Natural killer cell (primary cell): Measurements from ENCODE around the gene KLHL25. TPM values are rescaled to one million over a fixed set of nuclear protein-coding genes. Genes with fewer than 3 reads are reported as not detected.

Experiments
- ATAC-seq, 3 donors: fragments of 150-1000 bp in 2 of 3; fragments of 200-7000 bp in 1 of 3; cut with Tn5 transposase; 1 replicate in 1 of 3; 2 replicates in 2 of 3; pipeline ENCODE4 v1.10.0; 2021; ENCODE audit warnings: mild to moderate bottlenecking in 2 of 3, moderate library complexity in 2 of 3
- DNase-seq, 2 donors: peaks; one replicate each; pipeline versions ENCODE4 v3.0.0 to v3.0.0-alpha.2; 2013 to 2021; ENCODE audit warnings: mixed read lengths in 1 of 2
- H3K27ac ChIP-seq: one replicate; pipeline ENCODE4 v1.5.1; 2013; ENCODE audit warnings: mild to moderate bottlenecking, low read length
- H3K27me3 ChIP-seq: one replicate; pipeline ENCODE4 v1.6.1; 2013; ENCODE audit warnings: low read length; ENCODE audit not compliant: control insufficient read depth, insufficient read depth
- H3K36me3 ChIP-seq: one replicate; pipeline ENCODE4 v1.6.1; 2013; ENCODE audit warnings: low read length; ENCODE audit not compliant: control insufficient read depth, insufficient read depth
- H3K4me1 ChIP-seq: one replicate; pipeline ENCODE4 v1.6.1; 2013; ENCODE audit warnings: low read length; ENCODE audit not compliant: control insufficient read depth, insufficient read depth
- H3K4me3 ChIP-seq: one replicate; pipeline ENCODE4 v1.5.1; 2013; ENCODE audit warnings: low read length
- H3K9me3 ChIP-seq: one replicate; pipeline ENCODE4 v1.6.1; 2013; ENCODE audit warnings: low read length; ENCODE audit not compliant: control insufficient read depth, insufficient read depth
- H3K27ac Mint-ChIP-seq, 2 donors: one replicate each; pipeline ENCODE4 v1.8.0; 2022; ENCODE audit warnings: mild to moderate bottlenecking in 2 of 2, mixed read lengths in 2 of 2, moderate library complexity in 1 of 2
- H3K27me3 Mint-ChIP-seq, 2 donors: one replicate each; pipeline ENCODE4 v1.8.0; 2022; ENCODE audit warnings: low read depth in 2 of 2, mixed read lengths in 2 of 2
- H3K36me3 Mint-ChIP-seq: one replicate; pipeline ENCODE4 v1.8.0; 2022; ENCODE audit warnings: mixed read lengths
- H3K4me1 Mint-ChIP-seq, 2 donors: one replicate each; pipeline ENCODE4 v1.8.0; 2022; ENCODE audit warnings: mixed read lengths in 2 of 2
- H3K4me3 Mint-ChIP-seq: one replicate; pipeline ENCODE4 v1.8.0; 2022; ENCODE audit warnings: mild to moderate bottlenecking, moderate library complexity, mixed read lengths
- H3K9me3 Mint-ChIP-seq, 2 donors: one replicate each; pipeline ENCODE4 v1.8.0; 2022; ENCODE audit warnings: mixed read lengths in 2 of 2
- WGBS: methylation state at CpG from one replicate; pipeline ENCODE4 v1.1.7; 2013; ENCODE audit warnings: missing lambda C conversion rate; ENCODE audit not compliant: insufficient coverage; 5-methylcytosine and 5-hydroxymethylcytosine counted together
- intact Hi-C: fragments of 100-400 bp; cut with micrococcal nuclease; formaldehyde crosslinking; loops from one replicate; pipeline ENCODE4 v1.14.2; 2022
- total RNA-seq, 4 donors: library from RNA; stranded (reverse); fragments of 120-200 nt in 1 of 4; gene quantifications; one replicate each; pipeline versions ENCODE4 v1.2.3 to v1.2.4, GENCODE V29; 2013 to 2022
- TF ChIP-seq, protein P1 (sequence below): fragments of 200-600 bp; IDR thresholded peaks from one replicate; pipeline ENCODE4 v1.8.0; 2022; ENCODE audit warnings: antibody characterized with exemption

KLHL25 gene
- total RNA-seq, 3 donors from 2014 or later (not counting 1 experiment from before 2014, with no cell fraction given): 6.5 to 16.2 (median 10.4) TPM

DNA sequence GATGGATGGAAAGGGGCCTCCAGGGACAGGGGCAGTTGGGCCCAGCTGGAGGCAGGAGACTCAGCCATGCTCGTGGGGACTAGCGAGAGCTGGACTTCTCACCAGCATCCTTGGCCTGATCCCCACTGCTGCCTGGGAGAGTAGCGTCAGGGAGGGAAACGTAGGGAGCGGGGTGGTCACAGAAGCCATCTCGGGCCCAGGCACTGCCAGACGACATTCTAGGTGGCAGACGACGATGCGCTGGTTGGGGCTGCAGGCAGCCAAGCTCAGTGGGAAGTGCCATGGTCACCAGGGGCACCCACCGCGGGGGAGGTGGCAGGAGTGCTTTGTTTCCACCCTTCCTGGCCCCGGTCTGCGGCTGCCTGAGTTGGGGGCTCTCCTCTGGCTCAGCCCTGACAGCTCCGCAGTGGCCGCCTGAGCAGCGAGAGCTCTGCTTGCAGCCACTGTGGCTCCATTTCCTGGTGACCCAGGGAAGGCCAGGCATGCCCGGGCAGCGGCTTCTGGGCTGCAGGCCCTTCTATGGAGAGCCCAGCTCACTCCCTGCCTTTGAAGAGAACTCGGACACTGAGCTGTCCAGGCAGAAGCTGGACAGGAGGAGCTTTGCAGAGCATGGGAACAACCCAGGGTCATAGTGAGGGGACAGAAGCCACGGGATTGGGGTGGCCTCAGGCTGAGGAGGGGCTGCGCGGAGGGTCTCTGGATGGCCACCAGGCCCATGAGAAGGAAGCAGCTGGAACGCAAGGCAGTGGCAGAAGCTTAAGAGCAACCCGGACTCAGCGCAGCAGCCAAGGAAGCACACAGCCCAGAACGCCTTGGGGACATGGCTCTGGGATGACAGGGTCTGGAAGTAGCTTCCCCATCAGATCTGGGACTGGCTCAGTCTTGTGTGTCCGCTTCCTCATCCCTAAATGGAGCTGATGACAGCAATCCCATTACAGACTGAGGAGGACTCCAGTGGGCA is 30.8 kb downstream of the KLHL25 start:
- Mint-ChIP-seq H3K36me3 (no peaks in the 10 kb centered on the region), H3K9me3 (no peaks in the 10 kb centered on the region), H3K4me3 (no peak overlapping the region), H3K4me1 (peaks cover 0 to 24% of the 10 kb centered on the region in 2 donors), H3K27ac (no peak overlapping the region), H3K27me3 (no peaks in the 10 kb centered on the region)
- intact Hi-C loops: no loop called here
- WGBS: 93% methylated on average over 28 of the region's 28 CpGs
- no peak overlapping the region for H3K4me3 ChIP-seq
- no peaks in the 10 kb centered on the region for H3K9me3 ChIP-seq
- no peaks in the 10 kb centered on the region for H3K4me1 ChIP-seq
- TF ChIP-seq, protein P1, sequence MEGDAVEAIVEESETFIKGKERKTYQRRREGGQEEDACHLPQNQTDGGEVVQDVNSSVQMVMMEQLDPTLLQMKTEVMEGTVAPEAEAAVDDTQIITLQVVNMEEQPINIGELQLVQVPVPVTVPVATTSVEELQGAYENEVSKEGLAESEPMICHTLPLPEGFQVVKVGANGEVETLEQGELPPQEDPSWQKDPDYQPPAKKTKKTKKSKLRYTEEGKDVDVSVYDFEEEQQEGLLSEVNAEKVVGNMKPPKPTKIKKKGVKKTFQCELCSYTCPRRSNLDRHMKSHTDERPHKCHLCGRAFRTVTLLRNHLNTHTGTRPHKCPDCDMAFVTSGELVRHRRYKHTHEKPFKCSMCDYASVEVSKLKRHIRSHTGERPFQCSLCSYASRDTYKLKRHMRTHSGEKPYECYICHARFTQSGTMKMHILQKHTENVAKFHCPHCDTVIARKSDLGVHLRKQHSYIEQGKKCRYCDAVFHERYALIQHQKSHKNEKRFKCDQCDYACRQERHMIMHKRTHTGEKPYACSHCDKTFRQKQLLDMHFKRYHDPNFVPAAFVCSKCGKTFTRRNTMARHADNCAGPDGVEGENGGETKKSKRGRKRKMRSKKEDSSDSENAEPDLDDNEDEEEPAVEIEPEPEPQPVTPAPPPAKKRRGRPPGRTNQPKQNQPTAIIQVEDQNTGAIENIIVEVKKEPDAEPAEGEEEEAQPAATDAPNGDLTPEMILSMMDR: no peak
- no peaks in the 10 kb centered on the region for H3K27me3 ChIP-seq
- DNase-seq (no peak), ATAC-seq (no peak)
- peaks cover 3% of the 10 kb centered on the region for H3K36me3 ChIP-seq
- H3K27ac ChIP-seq: no peak overlapping the region

- Histone ChIP-seq H3K4me1 (no peaks in the 10 kb centered on the region), H3K9me3 (no peaks in the 10 kb centered on the region), H3K4me3 (no peak overlapping the region), H3K36me3 (peaks cover 3% of the 10 kb centered on the region), H3K27me3 (no peaks in the 10 kb centered on the region), H3K27ac (no peak overlapping the region)
- Mint-ChIP-seq H3K36me3 (no peaks in the 10 kb centered on the region), H3K4me3 (no peak overlapping the region), H3K27ac (no peak overlapping the region), H3K4me1 (peaks cover 0 to 24% of the 10 kb centered on the region in 2 donors), H3K27me3 (no peaks in the 10 kb centered on the region), H3K9me3 (no peaks in the 10 kb centered on the region)
- ATAC-seq (no peak), DNase-seq (no peak)
- intact Hi-C loops: no loop called here
- 97% methylated on average over 16 of the region's 16 CpGs for WGBS
- TF ChIP-seq, protein P1: no peak
These were observed 31.6 kb downstream of the KLHL25 start for GRCh38 chr15:85763157-85763556.

GRCh38 chr15:85762756-85763127 is 32.0 kb downstream of the KLHL25 start:
- intact Hi-C loops: no loop called here
- no peak overlapping the region for H3K4me3 ChIP-seq
- no peaks in the 10 kb centered on the region for H3K27me3 Mint-ChIP-seq
- no peak overlapping the region for H3K27ac Mint-ChIP-seq
- TF ChIP-seq, protein P1: no peak
- no peaks in the 10 kb centered on the region for H3K36me3 Mint-ChIP-seq
- peaks cover 0 to 24% of the 10 kb centered on the region in 2 donors for H3K4me1 Mint-ChIP-seq
- H3K9me3 Mint-ChIP-seq: no peaks in the 10 kb centered on the region
- ATAC-seq: no peak
- H3K9me3 ChIP-seq: no peaks in the 10 kb centered on the region
- DNase-seq: no peak
- peaks cover 3% of the 10 kb centered on the region for H3K36me3 ChIP-seq
- 96% methylated on average over 8 of the region's 8 CpGs for WGBS
- H3K27ac ChIP-seq: no peak overlapping the region
- H3K27me3 ChIP-seq: no peaks in the 10 kb centered on the region
- no peak overlapping the region for H3K4me3 Mint-ChIP-seq
- H3K4me1 ChIP-seq: no peaks in the 10 kb centered on the region
